ENCODE measurements around the gene CACNA1G.

CACNA1G gene

DNA sequence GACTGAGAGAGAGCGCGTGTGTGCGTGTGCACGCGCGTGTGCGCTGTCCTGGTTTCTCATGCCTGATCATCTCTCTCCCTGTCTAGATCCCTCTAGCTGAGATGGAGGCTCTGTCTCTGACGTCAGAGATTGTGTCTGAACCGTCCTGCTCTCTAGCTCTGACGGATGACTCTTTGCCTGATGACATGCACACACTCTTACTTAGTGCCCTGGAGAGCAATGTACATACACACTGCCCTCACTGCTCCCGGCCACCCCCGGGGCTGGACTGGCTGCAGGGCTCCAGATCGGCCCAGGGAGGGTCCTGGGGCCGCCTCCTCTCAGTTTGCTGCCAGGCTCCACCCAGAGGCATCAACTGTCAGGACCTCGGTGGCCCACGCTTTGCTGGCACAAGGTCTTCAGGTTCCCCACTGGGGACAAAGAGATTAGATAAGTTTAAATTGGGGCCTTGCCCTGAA is 61.1 kb downstream of the CACNA1G start:
- no peaks in the 10 kb centered on the region for H3K27me3 ChIP-seq (ENCODE audit: insufficient read depth, low read length, poor library complexity, severe bottlenecking)
- no peak overlapping the region for H3K9ac ChIP-seq (ENCODE audit: low read depth, low read length, poor library complexity, severe bottlenecking)
- no peaks in the 10 kb centered on the region for H3F3A ChIP-seq (ENCODE audit: low read depth)
- peaks cover 27% of the 10 kb centered on the region for H3K4me1 ChIP-seq (ENCODE audit: insufficient read depth, low read length, poor library complexity, severe bottlenecking)
- H3K9me3 ChIP-seq (ENCODE audit: insufficient read depth, low read depth, low read length), result no peaks in the 10 kb centered on the region
- no peak overlapping the region for H2AFZ ChIP-seq (ENCODE audit: low read length)
- no peaks in the 10 kb centered on the region for H3K9me2 ChIP-seq (replicated peaks; ENCODE audit: low read depth, low read length)
- no peak overlapping the region for H3K4me2 ChIP-seq (ENCODE audit: low read depth, low read length, poor library complexity, severe bottlenecking)
- TF ChIP-seq, protein P1, sequence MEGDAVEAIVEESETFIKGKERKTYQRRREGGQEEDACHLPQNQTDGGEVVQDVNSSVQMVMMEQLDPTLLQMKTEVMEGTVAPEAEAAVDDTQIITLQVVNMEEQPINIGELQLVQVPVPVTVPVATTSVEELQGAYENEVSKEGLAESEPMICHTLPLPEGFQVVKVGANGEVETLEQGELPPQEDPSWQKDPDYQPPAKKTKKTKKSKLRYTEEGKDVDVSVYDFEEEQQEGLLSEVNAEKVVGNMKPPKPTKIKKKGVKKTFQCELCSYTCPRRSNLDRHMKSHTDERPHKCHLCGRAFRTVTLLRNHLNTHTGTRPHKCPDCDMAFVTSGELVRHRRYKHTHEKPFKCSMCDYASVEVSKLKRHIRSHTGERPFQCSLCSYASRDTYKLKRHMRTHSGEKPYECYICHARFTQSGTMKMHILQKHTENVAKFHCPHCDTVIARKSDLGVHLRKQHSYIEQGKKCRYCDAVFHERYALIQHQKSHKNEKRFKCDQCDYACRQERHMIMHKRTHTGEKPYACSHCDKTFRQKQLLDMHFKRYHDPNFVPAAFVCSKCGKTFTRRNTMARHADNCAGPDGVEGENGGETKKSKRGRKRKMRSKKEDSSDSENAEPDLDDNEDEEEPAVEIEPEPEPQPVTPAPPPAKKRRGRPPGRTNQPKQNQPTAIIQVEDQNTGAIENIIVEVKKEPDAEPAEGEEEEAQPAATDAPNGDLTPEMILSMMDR (conservative IDR thresholded peaks at IDR 0.05; ENCODE audit: low read length), result no peak
- TF ChIP-seq EZH2phosphoT487 (IDR thresholded peaks at IDR 0.05; ENCODE audit: borderline replicate concordance), result no peak
- H4K20me1 ChIP-seq (ENCODE audit: insufficient read depth, low read length, poor library complexity, severe bottlenecking), result no peaks in the 10 kb centered on the region
- no peaks in the 10 kb centered on the region for H3K36me3 ChIP-seq (ENCODE audit: insufficient read depth, low read length)
- H3K79me2 ChIP-seq (ENCODE audit: insufficient read depth, low read length), result no peaks in the 10 kb centered on the region
- no peak overlapping the region for H3K4me3 ChIP-seq (ENCODE audit: low read length, poor library complexity, severe bottlenecking)

GRCh38 chr17:50624321-50624934 is 63.9 kb downstream of the CACNA1G start:
- H3K27me3 ChIP-seq (ENCODE audit: insufficient read depth, low read length, poor library complexity, severe bottlenecking), result no peaks in the 10 kb centered on the region
- no peaks in the 10 kb centered on the region for H3K9me3 ChIP-seq (ENCODE audit: insufficient read depth, low read depth, low read length)
- H3K79me2 ChIP-seq (ENCODE audit: insufficient read depth, low read length), result no peaks in the 10 kb centered on the region
- no peaks in the 10 kb centered on the region for H3F3A ChIP-seq (ENCODE audit: low read depth)
- no peak overlapping the region for H2AFZ ChIP-seq (ENCODE audit: low read length)
- TF ChIP-seq EZH2phosphoT487 (IDR thresholded peaks at IDR 0.05; ENCODE audit: borderline replicate concordance), result no peak
- TF ChIP-seq, protein P1 (conservative IDR thresholded peaks at IDR 0.05; ENCODE audit: low read length), result no peak
- H4K20me1 ChIP-seq (ENCODE audit: insufficient read depth, low read length, poor library complexity, severe bottlenecking), result no peaks in the 10 kb centered on the region
- no peak overlapping the region for H3K4me2 ChIP-seq (ENCODE audit: low read depth, low read length, poor library complexity, severe bottlenecking)
- no peak overlapping the region for H3K4me3 ChIP-seq (ENCODE audit: low read length, poor library complexity, severe bottlenecking)
- no peaks in the 10 kb centered on the region for H3K36me3 ChIP-seq (ENCODE audit: insufficient read depth, low read length)
- peaks cover 23% of the 10 kb centered on the region for H3K4me1 ChIP-seq (ENCODE audit: insufficient read depth, low read length, poor library complexity, severe bottlenecking)
- no peak overlapping the region for H3K9ac ChIP-seq (ENCODE audit: low read depth, low read length, poor library complexity, severe bottlenecking)
- H3K9me2 ChIP-seq (replicated peaks; ENCODE audit: low read depth, low read length), result no peaks in the 10 kb centered on the region

DNA sequence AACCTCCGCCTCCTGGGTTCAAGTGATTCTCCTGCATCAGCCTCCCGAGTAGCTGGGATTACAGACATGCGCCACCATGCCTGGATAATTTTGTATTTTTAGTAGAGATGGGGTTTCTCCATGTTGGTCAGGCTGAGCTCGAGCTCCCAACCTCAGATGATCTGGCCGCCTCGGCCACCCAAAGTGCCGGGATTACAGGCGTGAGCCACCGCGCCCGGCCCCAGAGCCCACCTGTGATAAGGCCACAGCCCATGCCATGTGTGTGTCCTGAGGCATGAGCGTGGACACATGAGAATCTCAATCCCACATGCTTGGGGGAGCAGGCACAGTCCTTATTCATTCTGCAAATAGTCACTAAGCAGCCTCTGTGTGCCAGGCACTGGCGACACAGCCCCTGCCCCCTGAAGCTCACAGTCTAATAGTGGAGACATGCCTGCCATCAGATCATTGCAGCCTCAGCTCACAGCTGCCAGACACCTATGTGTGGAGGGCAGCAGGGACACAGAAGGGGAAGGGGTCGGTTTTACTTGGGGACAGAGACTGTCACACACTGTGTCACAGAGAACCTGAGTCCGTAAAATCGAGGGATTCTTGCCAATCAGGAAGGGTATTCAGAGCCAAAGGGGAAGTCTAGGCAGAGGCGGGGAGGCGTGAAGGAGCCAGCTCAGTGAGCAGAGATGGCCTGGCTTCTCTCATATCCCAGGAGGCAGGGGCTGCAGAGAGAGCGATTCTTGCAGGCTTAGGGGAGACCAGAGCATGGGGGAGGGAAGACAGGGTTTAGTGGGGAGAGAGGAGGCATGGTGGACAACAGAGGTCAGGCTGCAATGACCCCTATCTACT is 64.7 kb downstream of the CACNA1G start:
- Histone ChIP-seq H3K27me3 (ENCODE audit: insufficient read depth, low read length, poor library complexity, severe bottlenecking) (no peaks in the 10 kb centered on the region), H3K4me3 (ENCODE audit: low read length, poor library complexity, severe bottlenecking) (no peak overlapping the region), H3K9ac (ENCODE audit: low read depth, low read length, poor library complexity, severe bottlenecking) (no peak overlapping the region)

More for the DNA sequence above, 64.7 kb downstream of the CACNA1G start:
- H3F3A ChIP-seq (ENCODE audit: low read depth), result no peaks in the 10 kb centered on the region
- H2AFZ ChIP-seq (ENCODE audit: low read length), result no peak overlapping the region; the same call in 1 of the 2 replicates
- no peak overlapping the region for H3K4me2 ChIP-seq (ENCODE audit: low read depth, low read length, poor library complexity, severe bottlenecking)
- no peaks in the 10 kb centered on the region for H3K79me2 ChIP-seq (ENCODE audit: insufficient read depth, low read length)
- no peaks in the 10 kb centered on the region for H3K9me3 ChIP-seq (ENCODE audit: insufficient read depth, low read depth, low read length)
- no peaks in the 10 kb centered on the region for H3K9me2 ChIP-seq (replicated peaks; ENCODE audit: low read depth, low read length)
- TF ChIP-seq EZH2phosphoT487 (IDR thresholded peaks at IDR 0.05; ENCODE audit: borderline replicate concordance), result no peak
- TF ChIP-seq, protein P1 (conservative IDR thresholded peaks at IDR 0.05; ENCODE audit: low read length), result no peak
- no peaks in the 10 kb centered on the region for H4K20me1 ChIP-seq (ENCODE audit: insufficient read depth, low read length, poor library complexity, severe bottlenecking)
- H3K36me3 ChIP-seq (ENCODE audit: insufficient read depth, low read length), result no peaks in the 10 kb centered on the region
- H3K4me1 ChIP-seq (ENCODE audit: insufficient read depth, low read length, poor library complexity, severe bottlenecking), result peaks cover 15% of the 10 kb centered on the region

Data from Loucy (cell line).